H1 (cell line): ENCODE measurements around the gene ARMCX2. TPM values are rescaled to one million over a fixed set of nuclear protein-coding genes. Genes with fewer than 3 reads are reported as not detected.

ENCODE experiments used
- ATF2 ChIP-seq: IDR thresholded peaks from 2 replicates; pipeline ENCODE4 v1.6.1; 2012; ENCODE audit warnings: low read length, inconsistent platforms
- BRCA1 ChIP-seq: IDR thresholded peaks from 2 replicates; pipeline ENCODE4 v1.6.1; 2012; ENCODE audit warnings: low read depth, low read length, improper control_type of control experiment
- CBX8 ChIP-seq: fragments of 300-800, 300-1000 bp; sonication (generic); IDR thresholded peaks from 2 replicates; pipeline ENCODE4 v1.7.1; 2016; ENCODE audit warnings: low read depth, low read length, borderline replicate concordance
- CHD2 ChIP-seq: IDR thresholded peaks from 2 replicates; pipeline ENCODE4 v1.6.1; 2012; ENCODE audit warnings: low read length, improper control_type of control experiment
- GABPA ChIP-seq: IDR thresholded peaks from 2 replicates; pipeline ENCODE4 v1.6.1; 2011; ENCODE audit warnings: mild to moderate bottlenecking, low read length, moderate library complexity, borderline replicate concordance; ENCODE audit not compliant: insufficient read depth
- KDM4A ChIP-seq: IDR thresholded peaks from one replicate; pipeline ENCODE4 v1.7.1; 2012; ENCODE audit warnings: low read depth, mild to moderate bottlenecking, moderate library complexity, low read length, inconsistent platforms; ENCODE audit not compliant: severe bottlenecking
- KDM5A ChIP-seq: fragments of 200-600 bp; IDR thresholded peaks from 2 replicates; pipeline ENCODE4 v1.7.1; 2012; ENCODE audit warnings: mild to moderate bottlenecking, low read length, inconsistent platforms, mixed read lengths
- SIN3A ChIP-seq, 2 experiments: IDR thresholded peaks in 1 of 2; conservative IDR thresholded peaks in 1 of 2; 2 replicates each; pipeline ENCODE4 v1.6.1; 2011 to 2012; ENCODE audit warnings: low read length in 2 of 2, improper control_type of control experiment in 1 of 2, low read depth in 1 of 2, mild to moderate bottlenecking in 1 of 2
- SRF ChIP-seq: IDR thresholded peaks from 2 replicates; pipeline ENCODE4 v1.6.1; 2011; ENCODE audit warnings: mild to moderate bottlenecking, low read depth, low read length, moderate library complexity
- polyA plus RNA-seq, 7 experiments: library from polyadenylated mRNA; depleted of rRNA in 3 of 7; stranded (reverse) in 5 of 7; unstranded in 2 of 7; fragments of >200 nt in 5 of 7; fragments of 200-250 nt in 2 of 7; gene quantifications; 1 replicate in 5 of 7; 2 replicates in 1 of 7; 4 replicates in 1 of 7; pipeline versions ENCODE4 v1.2.1 to v1.2.3, GENCODE V29; 2011 to 2013; ENCODE audit warnings: missing spikeins in 2 of 7, mixed read lengths in 2 of 7
- total RNA-seq: library from RNA; stranded (reverse); fragmentation: NEBNext Ultra II Directional; extraction: Animal tissue kit (Norgen Biotek cat#: 25700); gene quantifications from 2 replicates; pipeline ENCODE4 v1.2.1, GENCODE V29; 2021

Gene ARMCX2
- total and polyA plus RNA-seq, 2 of the 8 experiments (the other 6 are each of a cell fraction or from before 2014, with no cell fraction given), result 39.7 to 113 TPM

DNA sequence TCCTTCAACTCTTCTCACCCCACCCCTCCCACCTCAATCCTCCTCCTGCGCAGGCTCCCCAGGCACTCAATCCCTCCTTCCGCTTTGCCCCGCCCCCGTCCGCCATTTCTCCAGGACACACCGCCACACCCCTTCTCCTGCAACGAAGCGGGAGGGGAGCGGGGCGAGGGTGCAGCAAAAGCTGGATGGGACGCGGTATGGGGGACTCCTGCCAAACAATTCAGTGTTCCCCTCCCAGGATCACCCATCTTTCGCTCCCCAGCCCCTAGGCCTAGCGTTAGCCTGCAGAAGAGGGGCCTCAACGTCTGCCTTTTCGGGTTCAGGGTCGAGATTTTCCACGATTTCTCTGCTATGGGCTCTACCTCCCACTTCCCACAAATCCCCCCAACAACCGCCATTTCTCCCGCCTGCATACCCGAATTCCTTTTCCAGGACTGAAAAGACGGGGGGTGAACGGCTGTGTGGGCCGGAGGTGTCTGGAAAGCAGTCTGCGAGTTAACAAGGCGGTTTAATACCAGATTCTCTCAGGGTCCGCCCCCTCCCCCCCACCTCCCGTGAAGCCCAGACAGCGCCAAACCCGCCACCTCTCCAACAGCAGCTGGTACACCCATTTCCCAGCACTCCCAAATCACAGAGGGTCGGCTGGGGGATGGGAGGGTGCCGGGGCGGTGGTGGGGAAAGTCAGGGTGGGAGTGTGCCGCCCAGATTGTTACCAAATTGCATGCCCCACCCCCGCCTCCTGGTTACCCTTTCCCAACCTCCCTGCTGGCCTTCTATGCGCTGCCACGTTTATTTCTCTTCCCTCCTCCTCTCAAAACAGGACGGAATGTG is 774 bp downstream of the ARMCX2 start (continued):
- no peak for TF ChIP-seq CBX8
- TF ChIP-seq SIN3A (conservative IDR thresholded peaks at IDR 0.05 in 1 of 2, IDR thresholded peaks at IDR 0.05 in 1 of 2; ENCODE audit: low read depth in 1 of 2, low read length in 2 of 2), result no peak
- TF ChIP-seq GABPA, result no peak
- no peak for TF ChIP-seq CHD2
- TF ChIP-seq SRF, result no peak
- TF ChIP-seq ATF2, result no peak
- no peak for TF ChIP-seq KDM4A
- no peak for TF ChIP-seq BRCA1
- no peak for TF ChIP-seq KDM5A
